ENCODE measurements around the gene LTA4H.

- TF ChIP-seq EZH2phosphoT487 (IDR thresholded peaks at IDR 0.05; ENCODE audit: insufficient read depth, low read depth): no peak
- no peak for TF ChIP-seq EZH2 (IDR thresholded peaks at IDR 0.05; ENCODE audit: insufficient read depth, poor library complexity, severe bottlenecking)
Observed at GRCh38 chr12:95953000-95953399, 82.4 kb downstream of the LTA4H start.
